WERI-Rb-1 (cell line): Measurements from ENCODE around the gene PLEKHA4.

ENCODE experiments used
- DNase-seq: peaks from one replicate; pipeline ENCODE4 v3.0.0-alpha.2; 2020
- H3K27ac ChIP-seq: fragments of 250-450 bp; sonication (Bioruptor Pico); 2 replicates; pipeline ENCODE4 v1.5.1; 2020; ENCODE audit warnings: mild to moderate bottlenecking, moderate library complexity
- H3K27me3 ChIP-seq: fragments of 250-450 bp; sonication (Bioruptor Pico); 2 replicates; pipeline ENCODE4 v1.5.1; 2021; ENCODE audit warnings: mild to moderate bottlenecking, low read depth, moderate library complexity; ENCODE audit not compliant: insufficient read depth, severe bottlenecking
- H3K36me3 ChIP-seq: fragments of 250-450 bp; sonication (Bioruptor Pico); 2 replicates; pipeline ENCODE4 v1.5.1; 2020; ENCODE audit warnings: mild to moderate bottlenecking, moderate library complexity
- H3K4me3 ChIP-seq: 2 replicates; pipeline ENCODE4 v1.5.1; 2011; ENCODE audit warnings: low read depth, mild to moderate bottlenecking, control low read depth, low read length
- H3K9me3 ChIP-seq: fragments of 250-450 bp; sonication (Bioruptor Pico); 2 replicates; pipeline ENCODE4 v1.5.1; 2021; ENCODE audit warnings: mild to moderate bottlenecking, moderate library complexity; ENCODE audit not compliant: severe bottlenecking
- TF ChIP-seq, protein P1 (sequence below): IDR thresholded peaks from 2 replicates; pipeline ENCODE4 v1.5.1; 2011; ENCODE audit warnings: low read depth, mild to moderate bottlenecking, control low read depth, inconsistent platforms, low read length

The PLEKHA4 gene, protein sequence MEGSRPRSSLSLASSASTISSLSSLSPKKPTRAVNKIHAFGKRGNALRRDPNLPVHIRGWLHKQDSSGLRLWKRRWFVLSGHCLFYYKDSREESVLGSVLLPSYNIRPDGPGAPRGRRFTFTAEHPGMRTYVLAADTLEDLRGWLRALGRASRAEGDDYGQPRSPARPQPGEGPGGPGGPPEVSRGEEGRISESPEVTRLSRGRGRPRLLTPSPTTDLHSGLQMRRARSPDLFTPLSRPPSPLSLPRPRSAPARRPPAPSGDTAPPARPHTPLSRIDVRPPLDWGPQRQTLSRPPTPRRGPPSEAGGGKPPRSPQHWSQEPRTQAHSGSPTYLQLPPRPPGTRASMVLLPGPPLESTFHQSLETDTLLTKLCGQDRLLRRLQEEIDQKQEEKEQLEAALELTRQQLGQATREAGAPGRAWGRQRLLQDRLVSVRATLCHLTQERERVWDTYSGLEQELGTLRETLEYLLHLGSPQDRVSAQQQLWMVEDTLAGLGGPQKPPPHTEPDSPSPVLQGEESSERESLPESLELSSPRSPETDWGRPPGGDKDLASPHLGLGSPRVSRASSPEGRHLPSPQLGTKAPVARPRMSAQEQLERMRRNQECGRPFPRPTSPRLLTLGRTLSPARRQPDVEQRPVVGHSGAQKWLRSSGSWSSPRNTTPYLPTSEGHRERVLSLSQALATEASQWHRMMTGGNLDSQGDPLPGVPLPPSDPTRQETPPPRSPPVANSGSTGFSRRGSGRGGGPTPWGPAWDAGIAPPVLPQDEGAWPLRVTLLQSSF

DNA sequence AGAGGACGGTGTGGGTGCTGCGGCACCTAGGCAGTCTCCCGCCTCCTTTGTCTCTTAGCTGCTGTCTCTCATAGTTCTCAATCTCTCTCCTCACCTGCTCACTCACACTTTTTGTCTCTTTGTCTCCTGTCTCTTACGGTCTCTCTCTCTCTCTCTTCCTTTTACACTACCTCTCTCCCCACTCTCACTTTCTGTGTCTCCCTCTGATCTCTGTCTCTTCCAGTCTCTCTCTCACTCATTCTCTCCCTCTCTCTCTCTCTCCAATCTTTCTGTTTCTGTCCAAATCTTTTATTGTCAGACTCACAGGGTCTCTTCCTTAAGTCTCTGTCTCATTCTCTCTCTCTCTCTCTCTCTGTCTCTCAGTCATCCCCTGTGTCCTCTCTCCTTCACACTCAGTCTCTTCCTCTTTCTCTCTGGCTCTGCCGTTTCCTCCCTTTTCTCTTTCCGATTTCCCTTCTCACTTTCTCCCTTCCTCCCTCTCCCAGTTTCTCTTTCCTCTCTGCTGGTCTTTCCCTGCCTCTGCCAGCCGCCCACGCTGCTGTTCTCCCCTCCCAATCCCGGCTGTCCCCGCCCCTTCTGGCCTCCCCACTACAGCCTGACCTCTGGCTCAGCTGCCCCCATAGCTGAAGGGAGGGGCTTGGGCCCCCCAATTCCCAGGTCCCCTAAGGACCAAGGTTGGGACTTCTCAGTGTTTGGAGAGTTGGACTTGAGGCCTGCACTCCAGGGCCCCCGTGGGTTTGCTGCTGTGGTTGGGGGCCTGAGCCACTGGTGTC, at the start of gene PLEKHA4:
TSS of gene PLEKHA4 (minus strand) at position 504 of the 773 bp plus-strand sequence. CDS start 997 bp downstream, outside the sequence.
- Histone ChIP-seq H3K9me3 (no peaks in the 10 kb centered on the region), H3K27ac (peak within 1 kb of the TSS; percentile 25), H3K27me3 (no peaks in the 10 kb centered on the region), H3K4me3 (no peak within 1 kb of the TSS), H3K36me3 (peaks cover 8% of the 10 kb centered on the region)
- peak; percentile 45 for DNase-seq
- TF ChIP-seq, protein P1, sequence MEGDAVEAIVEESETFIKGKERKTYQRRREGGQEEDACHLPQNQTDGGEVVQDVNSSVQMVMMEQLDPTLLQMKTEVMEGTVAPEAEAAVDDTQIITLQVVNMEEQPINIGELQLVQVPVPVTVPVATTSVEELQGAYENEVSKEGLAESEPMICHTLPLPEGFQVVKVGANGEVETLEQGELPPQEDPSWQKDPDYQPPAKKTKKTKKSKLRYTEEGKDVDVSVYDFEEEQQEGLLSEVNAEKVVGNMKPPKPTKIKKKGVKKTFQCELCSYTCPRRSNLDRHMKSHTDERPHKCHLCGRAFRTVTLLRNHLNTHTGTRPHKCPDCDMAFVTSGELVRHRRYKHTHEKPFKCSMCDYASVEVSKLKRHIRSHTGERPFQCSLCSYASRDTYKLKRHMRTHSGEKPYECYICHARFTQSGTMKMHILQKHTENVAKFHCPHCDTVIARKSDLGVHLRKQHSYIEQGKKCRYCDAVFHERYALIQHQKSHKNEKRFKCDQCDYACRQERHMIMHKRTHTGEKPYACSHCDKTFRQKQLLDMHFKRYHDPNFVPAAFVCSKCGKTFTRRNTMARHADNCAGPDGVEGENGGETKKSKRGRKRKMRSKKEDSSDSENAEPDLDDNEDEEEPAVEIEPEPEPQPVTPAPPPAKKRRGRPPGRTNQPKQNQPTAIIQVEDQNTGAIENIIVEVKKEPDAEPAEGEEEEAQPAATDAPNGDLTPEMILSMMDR: no peak

DNA sequence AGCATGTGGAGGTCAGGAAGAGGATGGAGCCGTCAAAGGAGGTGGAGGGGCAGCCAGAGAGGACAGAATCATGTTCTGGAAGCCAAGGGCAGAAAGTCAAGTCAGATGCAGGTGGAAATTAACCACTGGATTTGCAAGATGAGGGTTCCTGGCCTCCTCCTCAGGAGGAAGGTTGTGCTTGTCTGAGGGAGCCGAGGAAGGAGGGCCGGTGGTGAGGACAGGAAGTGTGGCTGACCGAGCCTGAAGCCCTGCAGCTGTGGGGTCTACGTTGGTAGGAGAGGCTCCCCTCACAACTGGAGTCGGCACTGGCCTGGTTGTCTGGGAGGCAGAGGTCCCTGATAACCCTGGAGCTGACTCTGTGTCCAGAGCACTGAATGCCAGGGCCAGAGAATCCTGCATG, 49.7 kb upstream of the PLEKHA4 start:
- H3K27ac ChIP-seq: no peak overlapping the region
- no peaks in the 10 kb centered on the region for H3K27me3 ChIP-seq
- DNase-seq: no peak
- no peak overlapping the region for H3K4me3 ChIP-seq
- TF ChIP-seq, protein P1: no peak
- peaks cover 41% of the 10 kb centered on the region for H3K36me3 ChIP-seq
- H3K9me3 ChIP-seq: no peaks in the 10 kb centered on the region

DNA sequence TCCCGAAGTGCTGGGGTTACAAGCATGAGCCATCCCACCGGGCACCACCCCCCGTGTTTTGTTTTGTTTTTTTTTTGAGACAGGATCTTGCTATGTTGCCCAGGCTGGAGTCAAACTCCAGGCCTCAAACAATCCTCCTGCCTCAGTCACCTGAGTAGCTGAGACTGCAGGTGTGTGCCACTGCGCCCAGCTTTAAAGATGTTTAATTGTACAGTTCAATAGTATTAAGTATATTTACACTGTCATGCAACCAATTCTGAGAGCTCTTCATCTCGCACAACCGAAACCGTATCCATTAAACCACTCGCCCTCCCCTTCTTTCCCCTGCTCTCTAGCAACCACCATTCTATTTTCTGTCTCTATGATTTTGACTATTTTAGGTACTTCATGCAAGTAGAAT, 47.3 kb upstream of the PLEKHA4 start:
- Histone ChIP-seq H3K27me3 (no peaks in the 10 kb centered on the region), H3K27ac (no peak overlapping the region), H3K4me3 (no peak overlapping the region), H3K9me3 (no peaks in the 10 kb centered on the region), H3K36me3 (peaks cover 46% of the 10 kb centered on the region)
- TF ChIP-seq, protein P1: no peak
- DNase-seq: no peak

DNA sequence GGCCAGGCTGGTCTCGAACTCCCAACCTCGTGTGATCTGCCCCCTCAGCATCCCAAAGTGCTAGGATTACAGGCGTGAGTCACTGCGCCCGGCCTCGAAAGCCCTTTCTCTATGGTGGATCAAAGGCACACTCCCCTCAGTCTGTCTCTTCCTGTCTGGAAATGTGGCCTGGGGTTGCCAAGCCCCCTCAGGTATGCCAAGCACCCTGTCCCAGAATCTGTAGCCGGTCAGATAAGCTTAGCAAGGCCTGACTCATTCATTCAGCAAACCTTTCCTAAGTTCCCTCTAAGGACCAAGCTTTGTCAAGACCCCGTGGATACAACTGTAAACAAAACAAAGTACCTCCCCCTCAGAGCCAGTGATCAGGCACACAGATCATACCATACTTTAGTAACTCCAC, 45.8 kb upstream of the PLEKHA4 start:
- Histone ChIP-seq H3K9me3 (no peaks in the 10 kb centered on the region), H3K36me3 (peaks cover 59% of the 10 kb centered on the region), H3K27me3 (no peaks in the 10 kb centered on the region), H3K27ac (no peak overlapping the region), H3K4me3 (no peak overlapping the region)
- no peak for DNase-seq
- TF ChIP-seq, protein P1: no peak

DNA sequence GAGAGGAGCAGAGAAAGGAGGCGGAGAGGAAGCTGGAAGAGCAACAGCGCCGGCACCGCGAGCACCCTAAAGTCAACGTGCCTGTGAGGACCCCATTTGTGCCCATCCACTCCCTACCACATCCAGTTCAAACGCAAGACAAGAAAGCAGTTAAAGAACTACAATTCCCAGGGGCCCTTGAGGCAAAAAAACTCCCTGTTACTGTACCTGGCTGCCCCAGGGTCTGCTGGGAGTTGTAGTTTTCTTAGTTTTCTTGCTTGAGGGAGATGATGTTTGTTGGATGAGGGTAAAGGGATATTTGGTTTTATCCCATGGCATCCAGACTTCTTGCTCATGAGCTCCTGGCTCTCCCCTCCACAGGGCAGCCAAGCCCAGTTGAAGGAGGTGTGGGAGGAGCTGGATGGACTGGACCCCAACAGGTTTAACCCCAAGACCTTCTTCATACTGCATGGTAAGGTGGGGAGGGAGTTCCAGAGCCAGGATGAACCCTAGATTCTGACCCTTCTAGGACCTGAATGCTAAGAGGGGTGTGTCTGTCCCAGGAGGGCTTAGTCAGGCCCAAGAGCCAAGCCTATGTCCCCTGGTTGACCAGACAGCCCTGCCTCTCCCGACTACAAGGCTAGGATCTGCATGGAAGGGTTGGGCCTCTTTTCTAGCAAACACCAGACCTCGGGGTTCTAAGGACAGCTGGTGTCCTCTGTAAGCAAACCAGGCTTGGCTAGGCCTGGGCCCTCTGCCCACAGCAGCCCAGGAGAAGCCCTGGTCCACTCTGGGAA, 44.9 kb upstream of the PLEKHA4 start:
- TF ChIP-seq, protein P1: no peak
- DNase-seq: no peak
- H3K36me3 ChIP-seq: peaks cover 51% of the 10 kb centered on the region

More for the DNA sequence above, 44.9 kb upstream of the PLEKHA4 start:
- no peaks in the 10 kb centered on the region for H3K9me3 ChIP-seq
- H3K27me3 ChIP-seq: no peaks in the 10 kb centered on the region
- H3K4me3 ChIP-seq: no peak overlapping the region
- no peak overlapping the region for H3K27ac ChIP-seq
